Osteocyte (in vitro differentiated cells): Measurements from ENCODE around the gene GOLGA1. TPM values are rescaled to one million over a fixed set of nuclear protein-coding genes. Genes with fewer than 3 reads are reported as not detected.

ENCODE experiments used
- DNase-seq: peaks from one replicate; pipeline ENCODE4 v3.0.0; 2021; ENCODE audit warnings: mixed read lengths; ENCODE audit not compliant: unreplicated experiment; ENCODE audit errors: extremely low spot score
- H3K27ac Mint-ChIP-seq: one replicate; pipeline ENCODE4 v1.8.0; 2021; ENCODE audit warnings: mild to moderate bottlenecking, mixed read lengths; ENCODE audit not compliant: unreplicated experiment
- H3K27me3 Mint-ChIP-seq: one replicate; pipeline ENCODE4 v1.8.0; 2021; ENCODE audit warnings: mixed read lengths; ENCODE audit not compliant: unreplicated experiment
- H3K36me3 Mint-ChIP-seq: one replicate; pipeline ENCODE4 v1.8.0; 2021; ENCODE audit warnings: mixed read lengths; ENCODE audit not compliant: unreplicated experiment
- H3K4me1 Mint-ChIP-seq: one replicate; pipeline ENCODE4 v1.8.0; 2021; ENCODE audit warnings: mixed read lengths; ENCODE audit not compliant: unreplicated experiment
- H3K4me3 Mint-ChIP-seq: one replicate; pipeline ENCODE4 v1.8.0; 2021; ENCODE audit warnings: mild to moderate bottlenecking, moderate library complexity, mixed read lengths; ENCODE audit not compliant: unreplicated experiment
- H3K9me3 Mint-ChIP-seq: one replicate; pipeline ENCODE4 v1.8.0; 2021; ENCODE audit warnings: mixed read lengths; ENCODE audit not compliant: unreplicated experiment
- CTCF ChIP-seq: fragments of 200-600 bp; sonication (generic); IDR thresholded peaks from 2 replicates; pipeline ENCODE4 v1.5.0; 2021; ENCODE audit warnings: antibody characterized with exemption, mild to moderate bottlenecking, moderate library complexity
- total RNA-seq: library from RNA; stranded (reverse); gene quantifications from 2 replicates; pipeline ENCODE4 v1.2.1, GENCODE V29; 2021

Gene GOLGA1
- total RNA-seq, 1 donor from 2014 or later, result 22.4 TPM

GRCh38 chr9:124906966-124907365 lies 33.9 kb downstream of the GOLGA1 start:
- TF ChIP-seq CTCF, result no peak
- Mint-ChIP-seq H3K27me3 (no peaks in the 10 kb centered on the region), H3K4me3 (no peak overlapping the region), H3K4me1 (no peaks in the 10 kb centered on the region), H3K27ac (no peak overlapping the region), H3K9me3 (no peaks in the 10 kb centered on the region), H3K36me3 (peaks cover 35% of the 10 kb centered on the region)
- DNase-seq, result no peak

GRCh38 chr9:124899845-124900244 lies 41.0 kb downstream of the GOLGA1 start:
- no peaks in the 10 kb centered on the region for H3K27me3 Mint-ChIP-seq
- H3K9me3 Mint-ChIP-seq, result no peaks in the 10 kb centered on the region
- H3K4me1 Mint-ChIP-seq, result no peaks in the 10 kb centered on the region
- no peak for DNase-seq
- no peak for TF ChIP-seq CTCF
- H3K27ac Mint-ChIP-seq, result no peak overlapping the region
- H3K36me3 Mint-ChIP-seq, result peaks cover 24% of the 10 kb centered on the region
- no peak overlapping the region for H3K4me3 Mint-ChIP-seq

GRCh38 chr9:124897570-124898460 lies 43.1 kb downstream of the GOLGA1 start:
- no peak for TF ChIP-seq CTCF
- Mint-ChIP-seq H3K4me1 (no peaks in the 10 kb centered on the region), H3K36me3 (peaks cover 23% of the 10 kb centered on the region), H3K9me3 (no peaks in the 10 kb centered on the region), H3K27me3 (no peaks in the 10 kb centered on the region), H3K4me3 (no peak overlapping the region), H3K27ac (no peak overlapping the region)
- DNase-seq, result no peak

- TF ChIP-seq CTCF, result peak; percentile 56
- Mint-ChIP-seq H3K36me3 (peaks cover 32% of the 10 kb centered on the region), H3K27me3 (no peaks in the 10 kb centered on the region), H3K4me3 (no peak overlapping the region), H3K27ac (no peak overlapping the region), H3K4me1 (no peaks in the 10 kb centered on the region), H3K9me3 (no peaks in the 10 kb centered on the region)
- DNase-seq, result no peak
Observed at GRCh38 chr9:124894741-124895170, 46.1 kb downstream of the GOLGA1 start.

- Mint-ChIP-seq H3K27me3 (no peaks in the 10 kb centered on the region), H3K9me3 (no peaks in the 10 kb centered on the region), H3K27ac (no peak overlapping the region), H3K4me3 (no peak overlapping the region), H3K4me1 (no peaks in the 10 kb centered on the region), H3K36me3 (peaks cover 33% of the 10 kb centered on the region)
- DNase-seq, result no peak
- TF ChIP-seq CTCF, result no peak
Observed at GRCh38 chr9:124894035-124894740, 46.7 kb downstream of the GOLGA1 start.
